SK-N-SH treated with all-trans-retinoic acid at 6 μM for 48 hours (cell line): ENCODE data around the gene ARHGAP9.
"Not testable (repeated sequence)": the region's sequence is repeated elsewhere in the genome, so short reads cannot be mapped to it uniquely, and the experiment has no call there.

Source experiments
- OSR1 ChIP-seq: fragments of 250-450 bp; sonication (Bioruptor Pico); IDR thresholded peaks from 2 replicates; pipeline ENCODE4 v1.8.0; 2022; ENCODE audit warnings: moderate library complexity, mild to moderate bottlenecking, inconsistent platforms
- PATZ1 ChIP-seq: fragments of 250-450 bp; sonication (Bioruptor Pico); IDR thresholded peaks from 2 replicates; pipeline ENCODE4 v1.8.0; 2020; ENCODE audit warnings: mild to moderate bottlenecking, moderate library complexity, borderline replicate concordance
- RARB ChIP-seq: fragments of 250-450 bp; sonication (Bioruptor Pico); IDR thresholded peaks from 2 replicates; pipeline ENCODE4 v1.8.0; 2021; ENCODE audit warnings: mild to moderate bottlenecking, moderate library complexity
- SNAI2 ChIP-seq: fragments of 250-450 bp; sonication (Bioruptor Pico); IDR thresholded peaks from 2 replicates; pipeline ENCODE4 v1.5.0; 2020; ENCODE audit warnings: mild to moderate bottlenecking, moderate library complexity
- TOX ChIP-seq: fragments of 250-450 bp; sonication (Bioruptor Pico); IDR thresholded peaks from 2 replicates; pipeline ENCODE4 v1.8.0; 2021; ENCODE audit warnings: mild to moderate bottlenecking, moderate library complexity, borderline replicate concordance
- ZC3H10 ChIP-seq: fragments of 250-450 bp; sonication (Bioruptor Pico); IDR thresholded peaks from 2 replicates; pipeline ENCODE4 v1.5.1; 2021; ENCODE audit warnings: mild to moderate bottlenecking, moderate library complexity
- ZFP3 ChIP-seq: fragments of 250-450 bp; sonication (Bioruptor Pico); IDR thresholded peaks from 2 replicates; pipeline ENCODE4 v1.5.0; 2020; ENCODE audit warnings: mild to moderate bottlenecking, moderate library complexity
- ZNF565 ChIP-seq: fragments of 450-650 bp; formaldehyde crosslinking; conservative IDR thresholded peaks from 2 replicates; pipeline ENCODE4 v1.5.0; 2020; ENCODE audit warnings: low read depth, mild to moderate bottlenecking, moderate library complexity
- ZNF8 ChIP-seq: fragments of 450-650 bp; formaldehyde crosslinking; IDR thresholded peaks from 2 replicates; pipeline ENCODE4 v1.5.0; 2020; ENCODE audit warnings: mild to moderate bottlenecking, moderate library complexity
- TF ChIP-seq, protein P1 (sequence below): fragments of 250-450 bp; sonication (Bioruptor Pico); IDR thresholded peaks from 2 replicates; pipeline ENCODE4 v1.5.0; 2020; ENCODE audit warnings: mild to moderate bottlenecking, moderate library complexity

DNA sequence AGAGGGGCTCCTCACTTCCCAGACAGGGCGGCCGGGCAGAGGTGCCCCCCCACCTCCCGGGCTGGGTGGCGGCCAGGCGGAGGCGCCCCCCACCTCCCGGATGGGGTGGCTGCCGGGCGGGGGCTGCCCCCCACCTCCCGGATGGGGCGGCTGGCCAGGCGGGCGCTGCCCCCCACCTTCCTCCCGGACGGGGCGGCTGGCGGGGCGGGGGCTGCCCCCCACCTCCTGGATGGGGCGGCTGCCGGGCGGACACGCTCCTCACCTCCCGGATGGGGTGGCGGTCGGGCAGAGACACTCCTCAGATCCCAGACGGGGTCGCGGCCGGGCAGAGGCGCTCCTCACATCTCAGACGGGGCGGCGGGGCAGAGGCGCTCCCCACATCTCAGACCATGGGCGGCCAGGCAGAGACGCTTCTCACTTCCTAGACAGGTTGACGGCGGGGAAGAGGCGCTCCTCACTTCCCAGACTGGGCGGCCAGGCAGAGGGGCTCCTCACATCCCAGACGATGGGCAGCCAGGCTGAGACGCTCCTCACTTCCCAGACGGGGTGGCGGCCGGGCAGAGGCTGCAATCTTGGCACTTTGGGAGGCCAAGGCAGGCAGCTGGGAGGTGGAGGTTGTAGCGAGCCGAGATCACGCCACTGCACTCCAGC is 15.5 kb upstream of the ARHGAP9 start:
- TF ChIP-seq TOX; ZNF8 (CRISPR knock-in tag); RARB (CRISPR knock-in tag); ZFP3 (CRISPR knock-in tag); SNAI2 (CRISPR knock-in tag); ZC3H10 (CRISPR knock-in tag); PATZ1 (CRISPR knock-in tag); OSR1 (CRISPR knock-in tag); ZNF565 (CRISPR knock-in tag): not testable (repeated sequence)
- TF ChIP-seq, protein P1, sequence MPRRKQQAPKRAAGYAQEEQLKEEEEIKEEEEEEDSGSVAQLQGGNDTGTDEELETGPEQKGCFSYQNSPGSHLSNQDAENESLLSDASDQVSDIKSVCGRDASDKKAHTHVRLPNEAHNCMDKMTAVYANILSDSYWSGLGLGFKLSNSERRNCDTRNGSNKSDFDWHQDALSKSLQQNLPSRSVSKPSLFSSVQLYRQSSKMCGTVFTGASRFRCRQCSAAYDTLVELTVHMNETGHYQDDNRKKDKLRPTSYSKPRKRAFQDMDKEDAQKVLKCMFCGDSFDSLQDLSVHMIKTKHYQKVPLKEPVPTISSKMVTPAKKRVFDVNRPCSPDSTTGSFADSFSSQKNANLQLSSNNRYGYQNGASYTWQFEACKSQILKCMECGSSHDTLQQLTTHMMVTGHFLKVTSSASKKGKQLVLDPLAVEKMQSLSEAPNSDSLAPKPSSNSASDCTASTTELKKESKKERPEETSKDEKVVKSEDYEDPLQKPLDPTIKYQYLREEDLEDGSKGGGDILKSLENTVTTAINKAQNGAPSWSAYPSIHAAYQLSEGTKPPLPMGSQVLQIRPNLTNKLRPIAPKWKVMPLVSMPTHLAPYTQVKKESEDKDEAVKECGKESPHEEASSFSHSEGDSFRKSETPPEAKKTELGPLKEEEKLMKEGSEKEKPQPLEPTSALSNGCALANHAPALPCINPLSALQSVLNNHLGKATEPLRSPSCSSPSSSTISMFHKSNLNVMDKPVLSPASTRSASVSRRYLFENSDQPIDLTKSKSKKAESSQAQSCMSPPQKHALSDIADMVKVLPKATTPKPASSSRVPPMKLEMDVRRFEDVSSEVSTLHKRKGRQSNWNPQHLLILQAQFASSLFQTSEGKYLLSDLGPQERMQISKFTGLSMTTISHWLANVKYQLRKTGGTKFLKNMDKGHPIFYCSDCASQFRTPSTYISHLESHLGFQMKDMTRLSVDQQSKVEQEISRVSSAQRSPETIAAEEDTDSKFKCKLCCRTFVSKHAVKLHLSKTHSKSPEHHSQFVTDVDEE (CRISPR knock-in tag) = not testable (repeated sequence)
